Breast epithelium (tissue), 4 donors: ENCODE results near the gene PLIN3. TPM values are rescaled to one million over a fixed set of nuclear protein-coding genes. Genes with fewer than 3 reads are reported as not detected.
"Not testable (repeated sequence)": the region's sequence is repeated elsewhere in the genome, so short reads cannot be mapped to it uniquely, and the experiment has no call there.

Experiments
- DNase-seq, 2 donors: peaks; one replicate each; pipeline ENCODE4 v3.0.0-alpha.2; 2019; ENCODE audit warnings: low spot score in 2 of 2
- H3K27ac ChIP-seq, 2 donors: fragments of 200-600 bp; sonication (generic) in 1 of 2; one replicate each; pipeline ENCODE4 v1.5.1; 2016 to 2019; ENCODE audit warnings: mild to moderate bottlenecking in 1 of 2
- H3K27me3 ChIP-seq, 2 donors: fragments of 200-600 bp; sonication (generic) in 1 of 2; one replicate each; pipeline versions ENCODE4 v1.5.1 to v1.6.0; 2017 to 2019; ENCODE audit warnings: control low read depth in 1 of 2, mild to moderate bottlenecking in 1 of 2
- H3K36me3 ChIP-seq: fragments of 200-600 bp; one replicate; pipeline ENCODE4 v1.5.1; 2019
- H3K4me1 ChIP-seq, 2 donors: fragments of 200-600 bp; sonication (generic); one replicate each; pipeline ENCODE4 v1.5.1; 2016 to 2019; ENCODE audit warnings: control low read depth in 1 of 2
- H3K4me3 ChIP-seq, 3 donors: fragments of 200-600 bp; sonication (generic); 1 replicate in 2 of 3; 2 replicates in 1 of 3; pipeline ENCODE4 v1.5.1; 2016 to 2019; ENCODE audit warnings: mild to moderate bottlenecking in 3 of 3, moderate library complexity in 2 of 3
- H3K9me3 ChIP-seq, 2 donors: fragments of 200-600 bp; sonication (generic) in 1 of 2; one replicate each; pipeline ENCODE4 v1.5.1; 2016 to 2019; ENCODE audit warnings: control low read depth in 1 of 2
- CTCF ChIP-seq, 3 donors: fragments of 450-650 bp; IDR thresholded peaks; one replicate each; pipeline ENCODE4 v1.5.1; 2016 to 2017; ENCODE audit warnings: antibody characterized with exemption in 3 of 3, mild to moderate bottlenecking in 3 of 3, moderate library complexity in 3 of 3
- POLR2A ChIP-seq: fragments of 450-650 bp; IDR thresholded peaks from one replicate; pipeline ENCODE4 v1.6.1; 2016; ENCODE audit warnings: antibody characterized with exemption, mild to moderate bottlenecking, moderate library complexity
- POLR2AphosphoS5 ChIP-seq, 3 donors: sonication (generic); formaldehyde crosslinking; IDR thresholded peaks; one replicate each; pipeline ENCODE4 v1.6.1; 2017; ENCODE audit warnings: antibody characterized with exemption in 3 of 3
- intact Hi-C: fragments of 100-400 bp; cut with DNase I; formaldehyde crosslinking; loops from one replicate; pipeline ENCODE4 v1.15.1; 2023; ENCODE audit warnings: low total_unique reads
- total RNA-seq, 3 donors: library from RNA; depleted of rRNA; stranded (reverse); fragments of >200 nt; gene quantifications; one replicate each; pipeline ENCODE4 v1.1.0, GENCODE V29; 2016

The PLIN3 gene
- total RNA-seq, 3 donors from 2014 or later = 50.1 to 77.3 (median 53.8) TPM

- H3K4me3 ChIP-seq = no peak overlapping the region
- intact Hi-C loops = no loop called here
- no peaks in the 10 kb centered on the region for H3K4me1 ChIP-seq
- DNase-seq = no peak
- H3K9me3 ChIP-seq = no peaks in the 10 kb centered on the region
- TF ChIP-seq POLR2A (no peak), CTCF (IDR thresholded peaks at IDR 0.05) (no peak), POLR2AphosphoS5 (IDR thresholded peaks at IDR 0.05) (no peak)
- no peaks in the 10 kb centered on the region for H3K27me3 ChIP-seq
- H3K27ac ChIP-seq = peak overlapping the region in 1 of 2 donors; percentile 59
- H3K36me3 ChIP-seq = no peaks in the 10 kb centered on the region
These were observed 22.9 kb downstream of the PLIN3 start for GRCh38 chr19:4844348-4845179.

GRCh38 chr19:4843647-4843965 is 23.9 kb downstream of the PLIN3 start:
- H3K4me1 ChIP-seq = no peaks in the 10 kb centered on the region
- no peak overlapping the region for H3K4me3 ChIP-seq
- DNase-seq = no peak
- no peaks in the 10 kb centered on the region for H3K9me3 ChIP-seq
- TF ChIP-seq POLR2A (no peak), POLR2AphosphoS5 (IDR thresholded peaks at IDR 0.05) (no peak), CTCF (IDR thresholded peaks at IDR 0.05) (no peak)
- H3K27me3 ChIP-seq = no peaks in the 10 kb centered on the region
- no peaks in the 10 kb centered on the region for H3K36me3 ChIP-seq
- intact Hi-C loops = no loop called here
- H3K27ac ChIP-seq = no peak overlapping the region

GRCh38 chr19:4839192-4839591 is 28.3 kb downstream of the PLIN3 start:
- H3K4me1 ChIP-seq = no peaks in the 10 kb centered on the region
- no peak overlapping the region for H3K4me3 ChIP-seq
- no peak for TF ChIP-seq CTCF (IDR thresholded peaks at IDR 0.05)
- no peak for TF ChIP-seq POLR2A
- no peak for TF ChIP-seq POLR2AphosphoS5 (IDR thresholded peaks at IDR 0.05)
- H3K36me3 ChIP-seq = no peaks in the 10 kb centered on the region
- no peaks in the 10 kb centered on the region for H3K27me3 ChIP-seq
- H3K9me3 ChIP-seq = no peaks in the 10 kb centered on the region
- no peak overlapping the region for H3K27ac ChIP-seq
- intact Hi-C loops = no loop called here
- DNase-seq = no peak

GRCh38 chr19:4832776-4833175 is 34.7 kb downstream of the PLIN3 start:
- Histone ChIP-seq H3K4me1 (peaks cover 0 to 7% of the 10 kb centered on the region in 2 donors), H3K9me3 (no peaks in the 10 kb centered on the region), H3K27ac (no peak overlapping the region), H3K4me3 (no peak overlapping the region), H3K36me3 (no peaks in the 10 kb centered on the region), H3K27me3 (no peaks in the 10 kb centered on the region)
- DNase-seq = no peak
- TF ChIP-seq POLR2AphosphoS5 (IDR thresholded peaks at IDR 0.05) = no peak
- no peak for TF ChIP-seq POLR2A
- no peak for TF ChIP-seq CTCF (IDR thresholded peaks at IDR 0.05)
- intact Hi-C loops = no loop called here

- H3K9me3 ChIP-seq, DNase-seq, H3K36me3 ChIP-seq, H3K27me3 ChIP-seq, H3K4me1 ChIP-seq, intact Hi-C loops: not testable (repeated sequence)
- Histone ChIP-seq H3K4me3 (peak overlapping the region; percentile 91 to 99 (median 91)), H3K27ac (peak overlapping the region; percentile 93 to 94)
These were observed 35.5 kb downstream of the PLIN3 start for GRCh38 chr19:4831979-4832340.
